HG03432 (cell line): Measurements from ENCODE around the gene P2RY12.

Source experiments
- ATAC-seq: cut with Tn5 transposase; IDR thresholded peaks from one replicate; pipeline ENCODE4 v1.9.1; 2021; ENCODE audit warnings: mild to moderate bottlenecking, moderate library complexity; ENCODE audit not compliant: unreplicated experiment

Gene P2RY12

DNA sequence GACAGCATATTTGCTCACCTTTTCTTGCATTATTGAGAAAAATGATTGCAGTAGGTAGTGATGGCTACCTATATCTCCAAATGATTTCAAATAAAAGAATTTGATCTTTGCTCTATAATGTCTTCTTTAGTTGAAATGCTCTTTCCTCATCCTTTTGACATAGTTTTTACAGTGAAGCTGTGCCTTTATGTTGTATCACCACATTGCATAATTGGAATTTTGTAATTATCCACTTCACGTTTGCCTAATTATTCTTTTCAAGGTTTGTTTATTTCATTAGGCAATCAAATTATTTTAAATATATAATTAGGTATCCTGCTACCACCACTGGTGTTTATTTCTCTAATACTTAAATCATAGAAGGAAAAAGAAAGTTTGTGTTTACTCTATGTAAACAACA is 33.9 kb downstream of the P2RY12 start:
- ATAC-seq: no peak

DNA sequence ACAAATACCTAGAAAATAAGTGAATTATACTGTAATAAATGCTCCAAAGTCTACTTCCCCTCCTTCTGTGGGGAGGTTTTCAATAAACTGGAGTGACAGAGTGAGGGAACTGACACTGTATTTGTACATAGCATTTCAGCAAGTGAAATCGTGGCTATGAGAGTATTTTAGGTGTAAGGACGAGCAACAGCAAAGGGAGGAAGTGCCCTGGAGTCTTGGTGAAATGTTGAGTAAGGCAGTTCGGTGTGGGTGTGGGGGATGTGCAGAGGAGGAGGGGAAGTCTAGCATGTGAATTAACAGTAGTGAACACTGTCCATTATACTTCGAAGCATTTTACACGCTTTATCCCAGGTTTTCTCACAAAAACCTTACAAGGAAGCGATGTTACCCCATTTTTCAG is 37.1 kb downstream of the P2RY12 start:
- no peak for ATAC-seq

GRCh38 chr3:151346292-151346691 is 38.3 kb downstream of the P2RY12 start:
- no peak for ATAC-seq

- ATAC-seq: no peak
Measured at GRCh38 chr3:151345859-151346258, 38.7 kb downstream of the P2RY12 start.

- ATAC-seq: no peak
Measured at GRCh38 chr3:151331696-151332095, 52.9 kb downstream of the P2RY12 start.

DNA sequence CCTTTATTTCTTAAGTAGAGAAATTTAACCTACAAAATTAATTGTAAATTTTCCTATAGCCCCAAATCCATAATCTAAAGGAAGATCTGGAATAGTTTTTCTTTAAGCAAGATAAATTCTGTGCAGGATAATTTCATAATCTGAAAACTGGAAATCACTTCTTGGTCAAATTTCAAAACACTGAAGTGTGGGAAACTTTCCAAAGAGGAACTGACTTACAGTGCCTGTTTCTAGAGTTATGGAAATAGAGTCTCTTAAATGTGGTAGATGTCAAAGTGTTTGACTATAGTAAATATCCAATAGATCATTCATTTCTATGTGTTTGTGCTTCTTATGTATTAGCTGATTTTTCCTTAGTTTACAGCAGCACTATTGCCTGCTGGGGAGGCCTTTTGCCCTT is 53.7 kb downstream of the P2RY12 start:
- no peak for ATAC-seq

- ATAC-seq: no peak
Measured at GRCh38 chr3:151330379-151330778, 54.2 kb downstream of the P2RY12 start.

- ATAC-seq: no peak
Measured at GRCh38 chr3:151329363-151329762, 55.2 kb downstream of the P2RY12 start, which contains the start of gene P2RY13. Gene P2RY13 (minus strand): TSS chr3:151329549. CDS start chr3:151329528, 21 bp downstream.

- peak; percentile 51 for ATAC-seq
Measured at GRCh38 chr3:151328298-151328995, 56.1 kb downstream of the P2RY12 start.

GRCh38 chr3:151327571-151328198 is 56.9 kb downstream of the P2RY12 start:
- no peak for ATAC-seq

DNA sequence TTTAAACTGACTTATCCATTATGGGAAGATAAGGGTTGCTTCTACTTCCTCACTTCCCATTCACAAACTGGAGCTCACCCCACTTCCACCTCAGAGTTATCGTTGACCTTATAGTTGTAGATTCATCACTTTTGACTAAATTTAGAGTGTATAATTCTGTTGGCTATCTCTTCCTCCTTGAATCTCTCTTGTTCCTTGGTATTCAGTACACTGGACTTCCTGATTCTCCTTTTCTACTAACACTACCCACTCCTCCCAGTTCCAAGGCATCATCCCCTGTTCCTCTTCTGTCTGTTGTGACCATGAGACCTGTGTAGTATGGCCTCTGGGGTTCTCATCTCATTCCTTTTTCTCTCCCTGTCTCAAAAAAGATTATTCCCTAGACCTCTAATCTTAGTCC is 62.0 kb downstream of the P2RY12 start:
- ATAC-seq: no peak

DNA sequence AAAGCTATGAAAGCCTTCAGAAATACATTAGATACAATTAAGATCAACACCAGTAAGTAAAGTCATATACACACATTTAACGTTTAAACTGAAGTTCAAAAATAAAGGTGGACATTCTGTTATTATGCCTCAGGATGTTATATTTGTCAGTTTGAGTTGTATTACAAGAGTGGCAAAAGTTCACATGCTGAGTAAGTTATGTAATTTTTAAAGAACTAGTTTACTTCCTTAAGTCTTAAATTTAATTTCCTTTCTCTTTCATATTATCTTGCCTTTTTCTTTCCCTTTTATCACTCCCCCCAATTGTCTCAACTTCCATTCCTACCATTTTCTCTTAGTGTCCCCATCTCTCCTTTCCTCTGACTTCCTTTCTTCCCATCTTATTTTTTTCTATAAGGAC is 63.0 kb downstream of the P2RY12 start:
- ATAC-seq: no peak

GRCh38 chr3:151320131-151320530 is 64.4 kb downstream of the P2RY12 start:
- ATAC-seq: no peak

DNA sequence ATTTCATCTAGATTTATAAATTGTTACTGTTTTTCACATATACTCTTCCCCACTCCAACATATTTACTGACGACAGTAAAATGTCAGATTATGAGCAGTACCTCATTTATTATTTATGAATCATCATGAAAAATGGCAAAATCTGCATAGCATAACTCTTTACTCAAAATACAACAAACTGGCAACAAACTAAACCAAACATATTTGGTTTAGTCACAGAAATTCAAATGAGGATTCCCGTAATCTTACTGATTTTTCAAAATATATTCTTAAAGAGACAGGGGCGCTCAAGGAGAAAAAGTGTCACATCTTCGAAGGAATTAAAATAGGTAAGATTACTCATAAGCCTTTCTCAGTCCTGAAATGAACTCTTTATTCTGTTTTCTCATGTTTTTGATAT is 64.9 kb downstream of the P2RY12 start:
- ATAC-seq: no peak

- ATAC-seq: no peak
Measured at GRCh38 chr3:151318991-151319390, 65.6 kb downstream of the P2RY12 start.

DNA sequence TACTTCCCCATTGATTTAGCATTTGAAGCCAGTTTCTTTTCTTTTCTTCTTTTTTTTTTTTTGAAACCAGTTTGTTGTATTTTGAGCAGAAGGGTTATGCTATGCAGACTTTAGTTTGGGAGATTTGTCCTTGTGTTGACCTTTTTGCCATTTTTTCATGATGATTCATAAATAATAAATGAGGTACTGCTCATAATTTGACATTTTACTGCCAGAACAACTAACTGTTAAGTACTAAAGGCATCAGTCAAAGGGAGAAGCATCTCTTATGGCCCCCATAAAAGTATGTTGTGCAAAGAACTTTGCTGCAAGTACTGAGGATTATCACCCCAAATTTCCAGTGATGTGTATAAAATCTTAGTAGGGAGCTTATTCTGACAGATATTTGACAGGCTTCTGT is 66.2 kb downstream of the P2RY12 start:
- ATAC-seq: no peak

- peak; percentile 71 for ATAC-seq
Measured at GRCh38 chr3:151316267-151316991, 68.1 kb downstream of the P2RY12 start, which contains the start of gene GPR87. Gene GPR87 (minus strand): TSS chr3:151316820. CDS start chr3:151300100, 16,720 bp downstream.

DNA sequence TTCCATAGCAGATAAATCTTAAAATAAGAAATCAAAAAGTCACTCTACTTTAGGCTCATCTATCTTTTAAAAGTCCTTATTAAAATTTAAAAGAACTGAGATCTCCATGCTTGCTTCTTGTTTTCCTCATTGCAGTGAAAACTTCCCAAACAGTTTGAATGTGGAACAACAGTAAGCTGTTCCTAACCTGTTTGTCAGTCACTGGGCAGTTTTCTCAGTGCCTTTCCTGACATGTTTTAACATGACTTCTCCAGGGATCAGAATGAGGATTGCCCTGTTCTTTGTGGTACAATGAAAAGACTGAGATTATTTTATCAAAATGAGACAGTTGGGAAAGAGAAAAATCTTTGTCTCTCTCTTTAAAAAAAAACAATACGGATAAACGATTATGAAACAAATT is 68.7 kb downstream of the P2RY12 start:
- ATAC-seq: no peak

DNA sequence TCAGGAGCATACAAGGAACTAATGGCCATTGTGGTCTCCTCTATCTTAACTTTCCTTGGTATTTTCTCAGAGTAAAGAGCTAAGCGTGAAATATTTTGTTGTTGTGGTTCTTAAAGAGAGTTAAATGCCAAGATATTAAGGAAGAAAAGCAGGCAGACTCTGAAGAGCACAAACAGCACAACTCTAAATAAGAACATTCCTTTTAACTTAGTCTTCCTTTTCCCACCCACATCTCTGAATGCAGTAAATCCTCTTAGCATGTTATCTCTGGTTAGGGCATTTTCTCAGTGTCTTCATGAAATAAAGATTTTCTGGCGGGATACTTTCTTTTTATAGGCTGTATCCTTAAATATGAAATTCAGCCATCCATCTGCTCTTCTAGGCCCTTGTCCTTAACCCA is 69.4 kb downstream of the P2RY12 start:
- no peak for ATAC-seq

DNA sequence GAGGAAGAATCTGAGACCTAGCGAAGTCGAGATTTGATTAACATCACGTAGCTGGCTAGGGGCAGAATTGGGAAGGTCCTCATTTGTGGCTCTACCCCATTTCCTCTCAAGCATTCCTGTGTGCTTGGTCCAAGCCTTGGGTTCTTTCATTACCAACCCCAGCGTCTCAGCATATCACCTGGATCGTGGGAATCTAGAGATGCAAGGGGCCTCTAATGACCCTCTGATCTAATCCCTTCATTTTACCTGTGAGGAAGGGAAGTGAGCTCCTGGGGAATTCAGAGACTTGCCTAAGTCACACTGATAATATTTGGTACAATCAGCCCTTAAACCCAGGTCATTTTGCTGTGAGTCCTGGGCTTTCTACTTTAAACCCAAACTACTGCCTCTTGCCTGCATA is 70.0 kb downstream of the P2RY12 start:
- ATAC-seq: no peak

DNA sequence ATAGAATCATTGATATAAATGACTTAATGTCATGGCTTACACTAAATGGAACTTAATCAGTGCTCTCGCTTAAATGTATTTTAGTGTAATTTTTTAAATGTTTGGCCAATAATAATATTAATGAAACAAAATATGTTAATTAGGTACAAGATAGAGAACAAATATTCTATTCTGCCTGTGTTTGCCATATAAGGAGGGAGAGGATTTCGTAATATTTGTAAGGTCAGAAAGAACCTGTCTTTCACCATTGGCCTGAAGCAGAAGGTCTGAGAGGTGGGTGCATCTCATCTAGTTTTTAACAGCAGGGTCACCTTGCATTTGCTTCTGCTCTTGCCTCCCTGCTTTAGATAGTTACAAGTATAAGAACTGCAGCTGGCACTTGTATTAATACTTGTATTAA is 70.4 kb downstream of the P2RY12 start:
- no peak for ATAC-seq

DNA sequence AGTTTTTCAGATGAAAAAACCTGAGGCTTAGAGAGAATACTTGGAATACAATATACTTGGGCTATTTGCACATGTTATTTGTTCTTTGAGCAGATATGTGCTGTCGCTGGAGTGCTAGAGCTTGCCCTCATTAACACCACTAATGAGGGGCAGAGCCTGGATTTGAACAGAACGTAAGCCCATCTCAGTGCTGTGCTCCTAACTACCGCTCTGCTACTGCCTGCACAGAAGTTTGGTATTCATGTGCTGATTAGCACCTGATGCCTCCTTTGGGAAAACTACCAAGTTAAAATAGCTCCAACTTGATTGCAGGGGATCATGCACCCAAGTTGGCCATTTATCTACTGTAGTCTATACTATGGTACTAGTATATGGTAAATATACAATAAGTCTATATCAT is 71.6 kb downstream of the P2RY12 start:
- no peak for ATAC-seq
